OCI-LY7 (cell line): Measurements from ENCODE around the gene GLS. TPM values are rescaled to one million over a fixed set of nuclear protein-coding genes. Genes with fewer than 3 reads are reported as not detected.

Source experiments
- BruUV-seq: library from RNA; stranded (reverse); fragments of 400-500 nt; replicated peaks from 2 replicates; lab custom pipeline; 2021; lab: Mats Ljungman, UMichigan
- CTCF ChIA-PET: fragments of 300-600 bp; sonication (Branson Sonifier 250); formaldehyde crosslinking; loops from one replicate; lab custom pipeline; 2022; ENCODE audit warnings: antibody characterized with exemption; ENCODE audit not compliant: unreplicated experiment; lab: Charles Lee
- POLR2A ChIA-PET: fragments of 300-600 bp; sonication (Branson Sonifier 250); formaldehyde crosslinking; loops from one replicate; lab custom pipeline; 2022; ENCODE audit warnings: antibody characterized with exemption; lab: Charles Lee
- DNase-seq: peaks from one replicate; pipeline ENCODE4 v3.0.0-alpha.2; 2015; ENCODE audit warnings: low spot score
- H2AFZ ChIP-seq: fragments of 200-600 bp; sonication (generic), shearing (Covaris generic); 2 replicates; pipeline ENCODE4 v1.6.1; 2014; ENCODE audit warnings: mild to moderate bottlenecking, antibody characterized with exemption, low read length, moderate library complexity
- H3K27ac ChIP-seq: fragments of 200-600 bp; sonication (generic); 2 replicates; pipeline ENCODE4 v1.5.1; 2014; ENCODE audit warnings: mixed run types, low read depth, mild to moderate bottlenecking, moderate library complexity, low read length, inconsistent platforms; ENCODE audit not compliant: poor library complexity, severe bottlenecking
- H3K36me3 ChIP-seq: fragments of 200-600 bp; sonication (generic); 2 replicates; pipeline ENCODE4 v1.6.1; 2014; ENCODE audit warnings: mild to moderate bottlenecking, antibody characterized with exemption, low read length, moderate library complexity, mixed read lengths; ENCODE audit not compliant: insufficient read depth
- H3K4me1 ChIP-seq: fragments of 200-600 bp; sonication (generic); 2 replicates; pipeline ENCODE4 v1.5.1; 2014; ENCODE audit warnings: mild to moderate bottlenecking, low read length; ENCODE audit not compliant: insufficient read depth, poor library complexity, severe bottlenecking
- H3K4me2 ChIP-seq: fragments of 200-600 bp; sonication (generic); 2 replicates; pipeline ENCODE4 v1.6.1; 2014; ENCODE audit warnings: mild to moderate bottlenecking, low read length
- H3K4me3 ChIP-seq: fragments of 200-600 bp; sonication (generic); 2 replicates; pipeline ENCODE4 v1.5.1; 2014; ENCODE audit warnings: mild to moderate bottlenecking, low read depth, low read length; ENCODE audit not compliant: poor library complexity, severe bottlenecking
- H3K79me2 ChIP-seq: fragments of 200-600 bp; sonication (generic); 2 replicates; pipeline ENCODE4 v1.6.1; 2016; ENCODE audit warnings: low read depth, mild to moderate bottlenecking, low read length, moderate library complexity, mixed read lengths; ENCODE audit not compliant: insufficient read depth
- H3K9me2 ChIP-seq: fragments of 200-600 bp; sonication (generic); 2 replicates; pipeline ENCODE4 v1.6.1; 2016; ENCODE audit warnings: mild to moderate bottlenecking, low read length, mixed read lengths; ENCODE audit not compliant: insufficient read depth
- H3K9me3 ChIP-seq: fragments of 200-600 bp; sonication (generic); 2 replicates; pipeline ENCODE4 v1.6.1; 2014; ENCODE audit warnings: mild to moderate bottlenecking, mixed run types, low read length, mixed read lengths
- H4K20me1 ChIP-seq: fragments of 200-600 bp; sonication (generic); 2 replicates; pipeline ENCODE4 v1.6.1; 2014; ENCODE audit warnings: mild to moderate bottlenecking, antibody characterized with exemption, low read length, moderate library complexity, mixed read lengths; ENCODE audit not compliant: insufficient read depth
- EZH2phosphoT487 ChIP-seq: fragments of 200-600 bp; sonication (generic); IDR thresholded peaks from 2 replicates; pipeline ENCODE4 v1.6.1; 2018; ENCODE audit warnings: low read depth, borderline replicate concordance, mild to moderate bottlenecking, mixed run types, antibody characterized with exemption, low read length, moderate library complexity, mixed read lengths
- intact Hi-C: fragments of 100-400 bp; cut with micrococcal nuclease; formaldehyde crosslinking; loops from one replicate; pipeline ENCODE4 v1.10.0; 2022; ENCODE audit not compliant: unreplicated experiment
- total RNA-seq, 2 experiments: library from RNA; depleted of rRNA in 1 of 2; stranded (reverse); fragments of >200 nt in 1 of 2; shearing (Covaris generic) in 1 of 2; gene quantifications; 2 replicates each; pipeline ENCODE4 v1.2.3, GENCODE V29; 2014 to 2022
- TF ChIP-seq, protein P1 (sequence below): fragments of 200-600 bp; sonication (generic); conservative IDR thresholded peaks from 2 replicates; pipeline ENCODE4 v1.5.1; 2014; ENCODE audit warnings: mild to moderate bottlenecking, antibody characterized with exemption, low read length, moderate library complexity, mixed read lengths

The GLS gene
- total RNA-seq, 2 experiments from 2014 or later, result 102 to 103 TPM

DNA sequence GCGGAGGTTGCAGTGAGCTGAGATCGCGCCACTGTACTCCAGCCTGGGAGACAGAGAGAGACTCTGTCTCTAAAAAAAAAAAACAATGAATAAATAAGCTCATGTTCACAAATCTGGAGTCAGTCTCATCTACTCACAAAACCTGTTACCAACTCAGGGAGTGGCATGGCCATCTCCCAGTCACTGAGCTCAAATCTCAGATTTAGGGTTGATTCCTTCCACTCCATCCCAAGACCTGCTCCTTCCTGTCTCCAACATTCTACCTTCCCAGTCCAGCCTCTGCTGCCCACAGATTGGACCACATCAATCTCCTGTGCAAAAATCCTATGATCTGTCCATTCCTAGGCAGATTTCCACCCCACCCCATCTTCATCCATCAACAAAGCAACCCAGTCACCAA, 131.7 kb downstream of the GLS start:
- H3K4me3 ChIP-seq, result no peak overlapping the region
- BruUV-seq, result no TSS peak
- no peak for TF ChIP-seq EZH2phosphoT487
- TF ChIP-seq, protein P1, sequence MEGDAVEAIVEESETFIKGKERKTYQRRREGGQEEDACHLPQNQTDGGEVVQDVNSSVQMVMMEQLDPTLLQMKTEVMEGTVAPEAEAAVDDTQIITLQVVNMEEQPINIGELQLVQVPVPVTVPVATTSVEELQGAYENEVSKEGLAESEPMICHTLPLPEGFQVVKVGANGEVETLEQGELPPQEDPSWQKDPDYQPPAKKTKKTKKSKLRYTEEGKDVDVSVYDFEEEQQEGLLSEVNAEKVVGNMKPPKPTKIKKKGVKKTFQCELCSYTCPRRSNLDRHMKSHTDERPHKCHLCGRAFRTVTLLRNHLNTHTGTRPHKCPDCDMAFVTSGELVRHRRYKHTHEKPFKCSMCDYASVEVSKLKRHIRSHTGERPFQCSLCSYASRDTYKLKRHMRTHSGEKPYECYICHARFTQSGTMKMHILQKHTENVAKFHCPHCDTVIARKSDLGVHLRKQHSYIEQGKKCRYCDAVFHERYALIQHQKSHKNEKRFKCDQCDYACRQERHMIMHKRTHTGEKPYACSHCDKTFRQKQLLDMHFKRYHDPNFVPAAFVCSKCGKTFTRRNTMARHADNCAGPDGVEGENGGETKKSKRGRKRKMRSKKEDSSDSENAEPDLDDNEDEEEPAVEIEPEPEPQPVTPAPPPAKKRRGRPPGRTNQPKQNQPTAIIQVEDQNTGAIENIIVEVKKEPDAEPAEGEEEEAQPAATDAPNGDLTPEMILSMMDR, result no peak

DNA sequence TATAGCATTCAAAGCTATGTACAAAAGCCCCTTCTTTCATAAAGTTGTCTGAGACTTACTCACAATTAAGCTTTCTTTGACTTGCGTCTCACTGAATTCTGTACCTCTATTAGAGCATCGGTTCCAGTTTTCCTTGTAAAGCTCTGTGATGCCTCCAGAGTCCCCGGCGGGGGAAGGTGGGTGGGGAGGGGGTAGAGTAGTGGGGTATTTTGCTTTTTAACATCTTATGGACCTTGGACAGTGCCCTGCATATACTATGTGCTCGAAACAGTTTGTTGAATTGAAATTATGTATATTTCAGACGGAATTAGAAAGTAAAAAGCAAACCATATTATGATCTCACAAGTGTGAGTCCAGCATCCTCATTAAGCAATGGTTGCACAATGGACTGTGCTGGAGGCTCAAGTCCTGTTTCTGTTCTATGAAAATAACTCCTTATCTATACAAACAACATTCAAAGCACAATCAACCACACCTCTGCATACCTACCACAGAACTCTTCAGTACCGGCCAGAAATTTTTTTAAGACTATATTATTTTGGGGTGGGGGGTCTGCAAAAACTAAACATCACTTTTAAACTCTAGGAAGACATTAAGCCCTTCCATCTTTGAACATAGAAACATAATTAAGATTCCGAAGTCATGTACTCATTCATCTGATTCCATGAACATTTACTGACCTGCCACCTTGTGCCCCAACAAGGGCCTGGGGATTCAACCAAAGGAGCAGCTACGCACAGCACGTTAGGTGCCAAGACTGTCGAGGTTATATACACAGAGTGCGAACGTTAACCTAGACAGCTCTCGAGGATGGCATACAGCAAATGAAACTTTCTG, 132.4 kb downstream of the GLS start:
- Histone ChIP-seq H3K36me3 (peaks cover 18% of the 10 kb centered on the region), H3K9me2 (no peaks in the 10 kb centered on the region), H3K9me3 (no peaks in the 10 kb centered on the region), H3K4me3 (peak overlapping the region; percentile 85), H3K4me2 (peak overlapping the region; percentile 96), H3K79me2 (0 out of 2 replicates have a peak, but pooled peaks cover 8% of the 10 kb centered on the region), H3K27ac (no peak overlapping the region), H2AFZ (peak overlapping the region; percentile 76; the same call in 1 of the 2 replicates), H3K4me1 (peaks cover 22% of the 10 kb centered on the region), H4K20me1 (no peaks in the 10 kb centered on the region; the same call in 1 of the 2 replicates)
- TSS peak; percentile 64 for BruUV-seq
- TF ChIP-seq, protein P1, result no peak; the same call in 1 of the 2 replicates
- no peak for TF ChIP-seq EZH2phosphoT487
- DNase-seq, result peak; percentile 19
- ChIA-PET POLR2A (interaction anchor here (0.6 to 1.9 kb wide), 9 partner anchors 10 to 462 kb away, joined by 3 to 7 read pairs (median 4); no protein-coding TSS in a partner anchor), CTCF (interaction anchor here (0.6 kb wide), 1 partner anchor 21 kb away, joined by 3 read pairs; no protein-coding TSS in a partner anchor)
- intact Hi-C loops, result loop anchor here (10.0 kb wide), 1 partner anchor 348 kb away; no protein-coding TSS in a partner anchor

More for the DNA sequence above, 131.7 kb downstream of the GLS start:
- H2AFZ ChIP-seq, result no peak overlapping the region
- CTCF ChIA-PET, result interaction anchor here (0.5 to 0.6 kb wide), 2 partner anchors 20 to 478 kb away, joined by 3 read pairs; partner anchors contain the start of gene NEMP2
- H3K4me1 ChIP-seq, result peaks cover 22% of the 10 kb centered on the region
- no peaks in the 10 kb centered on the region for H3K9me2 ChIP-seq
- intact Hi-C loops, result loop anchor here (10.0 kb wide), 1 partner anchor 348 kb away; no protein-coding TSS in a partner anchor
- DNase-seq, result no peak
- peaks cover 25% of the 10 kb centered on the region for H3K36me3 ChIP-seq
- peak overlapping the region; percentile 96 for H3K4me2 ChIP-seq
- POLR2A ChIA-PET, result interaction anchor here (0.7 to 1.3 kb wide), 9 partner anchors 8 to 461 kb away, joined by 3 to 5 read pairs (median 3); no protein-coding TSS in a partner anchor
- 0 out of 2 replicates have a peak, but pooled peaks cover 8% of the 10 kb centered on the region for H3K79me2 ChIP-seq
- no peaks in the 10 kb centered on the region; the same call in 1 of the 2 replicates for H4K20me1 ChIP-seq
- no peaks in the 10 kb centered on the region for H3K9me3 ChIP-seq
- no peak overlapping the region for H3K27ac ChIP-seq
